ENCODE results near the gene BCL2L12. TPM values are rescaled to one million over a fixed set of nuclear protein-coding genes. Genes with fewer than 3 reads are reported as not detected.

Gene BCL2L12
- total RNA-seq, 3 donors from 2014 or later: 9.6 to 20.8 (median 16.3) TPM

DNA sequence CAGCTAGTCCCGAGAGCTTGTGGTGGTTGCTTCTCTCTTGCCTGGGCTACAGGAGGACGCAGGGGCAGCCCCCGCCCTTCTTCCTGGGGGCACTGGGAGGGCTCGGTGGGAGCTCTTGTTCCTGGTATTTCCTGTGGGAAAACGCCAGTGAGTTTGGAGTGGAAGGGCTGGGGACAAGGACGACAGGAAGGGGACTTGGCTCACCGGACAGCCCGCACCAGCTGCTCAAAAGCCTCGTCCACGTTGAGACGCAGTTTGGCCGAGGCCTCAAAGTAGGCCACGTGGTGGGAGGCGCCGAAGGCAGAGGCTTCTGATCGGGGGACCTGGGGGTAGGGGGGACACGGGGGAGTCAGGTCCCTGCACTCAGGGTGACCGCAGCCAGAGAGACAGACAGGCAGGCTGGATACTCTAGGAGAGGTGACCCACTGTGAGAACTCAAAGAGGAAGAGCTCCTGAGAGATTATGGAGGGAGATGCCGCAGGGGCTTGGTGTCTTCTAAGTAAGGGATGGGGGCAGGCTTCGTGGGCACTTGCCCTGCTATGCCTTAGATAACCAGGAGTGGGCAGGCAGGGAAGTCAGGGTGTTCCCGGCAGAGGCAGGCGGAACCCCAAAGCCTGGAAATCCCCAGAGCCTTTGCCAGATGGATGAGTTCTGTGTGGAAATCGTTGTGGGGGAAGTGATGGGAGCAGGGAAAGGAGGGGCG is 30.1 kb upstream of the BCL2L12 start:
- no peaks in the 10 kb centered on the region for H3K9me3 ChIP-seq
- ATAC-seq (no peak), DNase-seq (no peak)
- H3K4me1 ChIP-seq (ENCODE audit: low read depth): peaks cover 19% of the 10 kb centered on the region
- no peaks in the 10 kb centered on the region for H3K36me3 ChIP-seq (ENCODE audit: low read depth)
- TF ChIP-seq, protein P1, sequence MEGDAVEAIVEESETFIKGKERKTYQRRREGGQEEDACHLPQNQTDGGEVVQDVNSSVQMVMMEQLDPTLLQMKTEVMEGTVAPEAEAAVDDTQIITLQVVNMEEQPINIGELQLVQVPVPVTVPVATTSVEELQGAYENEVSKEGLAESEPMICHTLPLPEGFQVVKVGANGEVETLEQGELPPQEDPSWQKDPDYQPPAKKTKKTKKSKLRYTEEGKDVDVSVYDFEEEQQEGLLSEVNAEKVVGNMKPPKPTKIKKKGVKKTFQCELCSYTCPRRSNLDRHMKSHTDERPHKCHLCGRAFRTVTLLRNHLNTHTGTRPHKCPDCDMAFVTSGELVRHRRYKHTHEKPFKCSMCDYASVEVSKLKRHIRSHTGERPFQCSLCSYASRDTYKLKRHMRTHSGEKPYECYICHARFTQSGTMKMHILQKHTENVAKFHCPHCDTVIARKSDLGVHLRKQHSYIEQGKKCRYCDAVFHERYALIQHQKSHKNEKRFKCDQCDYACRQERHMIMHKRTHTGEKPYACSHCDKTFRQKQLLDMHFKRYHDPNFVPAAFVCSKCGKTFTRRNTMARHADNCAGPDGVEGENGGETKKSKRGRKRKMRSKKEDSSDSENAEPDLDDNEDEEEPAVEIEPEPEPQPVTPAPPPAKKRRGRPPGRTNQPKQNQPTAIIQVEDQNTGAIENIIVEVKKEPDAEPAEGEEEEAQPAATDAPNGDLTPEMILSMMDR (IDR thresholded peaks at IDR 0.05): no peak
- intact Hi-C loops (cut with DNase I, micrococcal nuclease): no loop called here
- H3K4me3 ChIP-seq: no peak overlapping the region

GRCh38 chr19:49636233-49636932 is 29.4 kb upstream of the BCL2L12 start:
- H3K9me3 ChIP-seq: no peaks in the 10 kb centered on the region
- peaks cover 22% of the 10 kb centered on the region for H3K4me1 ChIP-seq (ENCODE audit: low read depth)
- DNase-seq (peak in 1 of 3 donors; percentile 39), ATAC-seq (no peak)
- TF ChIP-seq, protein P1 (IDR thresholded peaks at IDR 0.05): no peak
- H3K4me3 ChIP-seq: no peak overlapping the region
- no peaks in the 10 kb centered on the region for H3K36me3 ChIP-seq (ENCODE audit: low read depth)
- intact Hi-C loops (cut with DNase I, micrococcal nuclease): no loop called here

DNA sequence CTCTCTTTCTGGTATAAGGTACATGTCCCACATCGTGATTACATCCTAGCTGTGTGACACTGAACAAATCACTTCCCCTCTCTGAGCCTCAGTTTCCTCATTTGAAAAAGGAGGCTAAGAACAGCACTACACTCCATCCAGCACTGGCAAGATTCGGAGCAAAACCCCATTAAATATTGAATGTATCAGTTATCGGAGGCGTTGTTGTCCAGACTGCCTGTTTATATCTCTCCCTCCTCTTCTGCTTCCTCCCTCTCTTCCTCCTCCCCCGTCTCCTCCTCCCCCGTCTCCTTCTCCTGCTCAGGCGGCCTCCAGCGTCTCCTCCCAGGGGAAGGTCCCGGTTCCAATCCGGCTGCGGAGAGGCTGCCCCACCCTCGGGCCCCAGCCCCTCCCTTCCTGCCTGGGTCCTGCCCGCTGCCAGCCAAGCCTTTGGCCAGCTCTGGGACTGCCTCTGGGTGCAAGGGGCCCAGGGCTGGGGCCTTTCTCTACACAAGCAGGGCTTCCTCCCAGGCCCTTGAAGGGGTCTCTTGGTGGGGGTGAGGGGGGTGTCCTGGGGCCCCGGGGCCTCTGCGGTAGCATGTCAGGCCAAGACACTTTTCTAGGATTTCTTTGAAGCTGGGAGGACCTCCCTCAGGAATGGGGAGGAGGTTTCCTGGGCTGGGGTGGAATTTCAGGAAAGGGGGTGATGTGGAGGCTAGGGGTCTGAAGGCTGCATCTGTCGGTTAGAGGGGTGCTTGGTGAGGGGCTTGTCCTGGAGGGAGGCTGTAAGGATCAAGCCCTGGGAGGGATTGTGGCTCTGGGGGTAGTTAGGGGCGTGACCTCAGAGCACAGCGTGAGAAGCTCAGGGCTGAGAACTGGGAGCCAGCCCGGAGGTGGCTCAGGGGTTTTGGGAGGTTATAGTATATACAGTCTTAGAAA is 27.7 kb upstream of the BCL2L12 start:
- intact Hi-C loops (cut with DNase I, micrococcal nuclease): no loop called here
- H3K4me1 ChIP-seq (ENCODE audit: low read depth): peaks cover 26% of the 10 kb centered on the region
- DNase-seq (peak; percentile 88 to 93 (median 93)), ATAC-seq (peak; percentile 45)
- H3K36me3 ChIP-seq (ENCODE audit: low read depth): peaks cover 5% of the 10 kb centered on the region
- TF ChIP-seq, protein P1 (IDR thresholded peaks at IDR 0.05): no peak
- no peaks in the 10 kb centered on the region for H3K9me3 ChIP-seq
- no peak overlapping the region for H3K4me3 ChIP-seq

GRCh38 chr19:49639401-49640112 is 26.2 kb upstream of the BCL2L12 start:
- Histone ChIP-seq H3K9me3 (no peaks in the 10 kb centered on the region), H3K4me1 (ENCODE audit: low read depth) (peaks cover 32% of the 10 kb centered on the region), H3K36me3 (ENCODE audit: low read depth) (peaks cover 5% of the 10 kb centered on the region), H3K4me3 (peak overlapping the region; percentile 28)
- intact Hi-C loops (cut with DNase I, micrococcal nuclease): no loop called here
- TF ChIP-seq, protein P1 (IDR thresholded peaks at IDR 0.05): no peak
- DNase-seq (peak in 2 of 3 donors; percentile 57), ATAC-seq (no peak)

Data from mucosa of descending colon (tissue), 3 donors.